IMR-90 (cell line): ENCODE measurements around the gene TMEM14C. TPM values are rescaled to one million over a fixed set of nuclear protein-coding genes. Genes with fewer than 3 reads are reported as not detected.

ENCODE experiments used
- ATAC-seq: fragments of 200-7000 bp; cut with Tn5 transposase; 2 replicates; pipeline ENCODE4 v1.9.1; 2020; ENCODE audit warnings: low read depth, mild to moderate bottlenecking, moderate library complexity
- BruUV-seq: library from RNA; stranded (reverse); fragments of 400-500 nt; replicated peaks from 2 replicates; lab custom pipeline; 2021; lab: Mats Ljungman, UMichigan
- CTCF ChIA-PET: fragments of 300-600 bp; formaldehyde crosslinking; extraction: SDS; loops from one replicate; lab custom pipeline; 2021; ENCODE audit warnings: antibody characterized with exemption; lab: Yijun Ruan, JAX
- POLR2A ChIA-PET: fragments of 300-600 bp; sonication (Branson Sonifier 250); formaldehyde crosslinking; loops from one replicate; lab custom pipeline; 2022; ENCODE audit warnings: antibody characterized with exemption; ENCODE audit not compliant: unreplicated experiment; lab: Charles Lee
- DNase-seq: peaks from one replicate; pipeline ENCODE4 v3.0.0; 2013
- H2AFZ ChIP-seq: replicated peaks from 2 replicates; pipeline ENCODE3; 2013; ENCODE audit warnings: low read length, mild to moderate bottlenecking; ENCODE audit not compliant: poor library complexity
- H2AK5ac ChIP-seq: 2 replicates; pipeline ENCODE4 v1.6.1; 2013; ENCODE audit warnings: low read depth, low read length, inconsistent platforms
- H2AK9ac ChIP-seq: replicated peaks from 2 replicates; pipeline ENCODE3; 2013; ENCODE audit warnings: mild to moderate bottlenecking, low read depth, low read length, moderate library complexity; ENCODE audit not compliant: poor library complexity
- H2BK120ac ChIP-seq: 2 replicates; pipeline ENCODE4 v1.6.1; 2013; ENCODE audit warnings: low read depth, low read length, inconsistent platforms
- H2BK15ac ChIP-seq: 3 replicates; pipeline ENCODE4 v1.6.1; 2013; ENCODE audit warnings: low read depth, low read length, inconsistent platforms
- H2BK20ac ChIP-seq: 2 replicates; pipeline ENCODE4 v1.6.1; 2013; ENCODE audit warnings: low read depth, mild to moderate bottlenecking, inconsistent platforms, low read length, moderate library complexity
- H2BK5ac ChIP-seq: 2 replicates; pipeline ENCODE4 v1.6.1; 2013; ENCODE audit warnings: mild to moderate bottlenecking, low read depth, low read length, inconsistent platforms; ENCODE audit not compliant: poor library complexity, severe bottlenecking
- H3K14ac ChIP-seq: replicated peaks from 2 replicates; pipeline ENCODE4 v1.6.1; 2013; ENCODE audit warnings: low read depth, low read length, inconsistent platforms
- H3K18ac ChIP-seq: 2 replicates; pipeline ENCODE4 v1.6.1; 2013; ENCODE audit warnings: low read depth, low read length, control low read depth
- H3K23ac ChIP-seq: 2 replicates; pipeline ENCODE4 v1.6.1; 2013; ENCODE audit warnings: low read depth, low read length, inconsistent platforms
- H3K27ac ChIP-seq: 2 replicates; pipeline ENCODE4 v1.5.1; 2013; ENCODE audit warnings: mild to moderate bottlenecking, control low read depth, low read length; ENCODE audit not compliant: insufficient read depth
- H3K27me3 ChIP-seq: 2 replicates; pipeline ENCODE4 v1.6.1; 2013; ENCODE audit warnings: low read length; ENCODE audit not compliant: control insufficient read depth, insufficient read depth
- H3K36me3 ChIP-seq: 2 replicates; pipeline ENCODE4 v1.6.1; 2013; ENCODE audit warnings: low read length, mixed read lengths; ENCODE audit not compliant: control insufficient read depth, insufficient read depth
- H3K4ac ChIP-seq: 2 replicates; pipeline ENCODE4 v1.6.1; 2013; ENCODE audit warnings: low read depth, low read length, inconsistent platforms
- H3K4me1 ChIP-seq: 2 replicates; pipeline ENCODE4 v1.6.1; 2013; ENCODE audit warnings: low read length, mixed read lengths; ENCODE audit not compliant: control insufficient read depth, insufficient read depth
- H3K4me2 ChIP-seq: 2 replicates; pipeline ENCODE4 v1.6.1; 2013; ENCODE audit warnings: low read depth, mild to moderate bottlenecking, control low read depth, low read length, moderate library complexity
- H3K4me3 ChIP-seq: 2 replicates; pipeline ENCODE4 v1.5.1; 2013; ENCODE audit warnings: low read depth, mild to moderate bottlenecking, control low read depth, low read length, moderate library complexity; ENCODE audit not compliant: insufficient read depth
- H3K56ac ChIP-seq: 2 replicates; pipeline ENCODE4 v1.6.1; 2013; ENCODE audit warnings: low read length, inconsistent platforms; ENCODE audit not compliant: insufficient read depth; ENCODE audit errors: extremely low read depth
- H3K79me1 ChIP-seq, 2 experiments: 2 replicates each; pipeline ENCODE4 v1.6.1; 2013; ENCODE audit warnings: low read length in 2 of 2, inconsistent platforms in 1 of 2, low read depth in 1 of 2
- H3K9ac ChIP-seq: 2 replicates; pipeline ENCODE4 v1.6.1; 2013; ENCODE audit warnings: low read depth, low read length, control low read depth
- H3K9me1 ChIP-seq: 2 replicates; pipeline ENCODE4 v1.6.1; 2013; ENCODE audit warnings: low read length, inconsistent platforms; ENCODE audit not compliant: insufficient read depth
- H3K9me3 ChIP-seq: 2 replicates; pipeline ENCODE4 v1.6.1; 2013; ENCODE audit warnings: low read length; ENCODE audit not compliant: control insufficient read depth, insufficient read depth
- H4K20me1 ChIP-seq: 2 replicates; pipeline ENCODE4 v1.6.1; 2013; ENCODE audit warnings: low read length, inconsistent platforms; ENCODE audit not compliant: insufficient read depth
- H4K5ac ChIP-seq: 2 replicates; pipeline ENCODE4 v1.6.1; 2013; ENCODE audit warnings: mild to moderate bottlenecking, low read depth, low read length, control low read depth
- H4K8ac ChIP-seq, 2 experiments: 2 replicates each; pipeline ENCODE4 v1.6.1; 2013; ENCODE audit warnings: low read depth in 2 of 2, low read length in 2 of 2, control low read depth in 1 of 2, inconsistent platforms in 1 of 2
- H4K91ac ChIP-seq: 2 replicates; pipeline ENCODE4 v1.6.1; 2013; ENCODE audit warnings: low read depth, low read length, inconsistent platforms; ENCODE audit not compliant: insufficient read depth
- BHLHE40 ChIP-seq: fragments of 150-350 bp; IDR thresholded peaks from 2 replicates; pipeline ENCODE4 v1.6.1; 2016; ENCODE audit warnings: mild to moderate bottlenecking, low read depth, low read length
- CHD1 ChIP-seq: IDR thresholded peaks from 2 replicates; pipeline ENCODE4 v1.6.1; 2012; ENCODE audit warnings: low read depth, low read length, improper control_type of control experiment
- FOS ChIP-seq: fragments of 150-350 bp; IDR thresholded peaks from 2 replicates; pipeline ENCODE4 v1.6.1; 2016; ENCODE audit warnings: low read depth, low read length
- MAFK ChIP-seq: IDR thresholded peaks from 2 replicates; pipeline ENCODE4 v1.6.1; 2012; ENCODE audit warnings: low read depth, low read length, improper control_type of control experiment
- MAZ ChIP-seq: IDR thresholded peaks from 2 replicates; pipeline ENCODE4 v1.6.1; 2012; ENCODE audit warnings: low read depth, mild to moderate bottlenecking, low read length, improper control_type of control experiment, moderate library complexity, borderline replicate concordance
- NFE2L2 ChIP-seq: fragments of 150-350 bp; IDR thresholded peaks from 2 replicates; pipeline ENCODE4 v1.6.1; 2016; ENCODE audit warnings: low read depth, mild to moderate bottlenecking, low read length
- POLR2A ChIP-seq: IDR thresholded peaks from 2 replicates; pipeline ENCODE4 v1.6.1; 2012; ENCODE audit warnings: mild to moderate bottlenecking, low read depth, low read length
- RAD21 ChIP-seq: IDR thresholded peaks from 2 replicates; pipeline ENCODE4 v1.6.1; 2012; ENCODE audit warnings: low read length, improper control_type of control experiment
- RCOR1 ChIP-seq: IDR thresholded peaks from 2 replicates; pipeline ENCODE4 v1.6.1; 2012; ENCODE audit warnings: mild to moderate bottlenecking, low read length, improper control_type of control experiment; ENCODE audit not compliant: insufficient replicate concordance
- RFX5 ChIP-seq: IDR thresholded peaks from 2 replicates; pipeline ENCODE4 v1.8.0; 2012; ENCODE audit warnings: low read depth, mild to moderate bottlenecking, low read length, moderate library complexity
- SMC3 ChIP-seq: fragments of 150-350 bp; IDR thresholded peaks from 2 replicates; pipeline ENCODE4 v1.6.1; 2016; ENCODE audit warnings: low read depth, mild to moderate bottlenecking, antibody characterized with exemption, low read length, moderate library complexity
- WGBS, 2 experiments: methylation state at CpG; one replicate each; pipeline versions ENCODE4 v1.1.5 to v1.1.7; 2013; ENCODE audit warnings: missing lambda C conversion rate in 2 of 2; ENCODE audit not compliant: insufficient read length in 1 of 2; ENCODE audit errors: extremely low coverage in 2 of 2; 5-methylcytosine and 5-hydroxymethylcytosine counted together
- dilution Hi-C: fragments of 300-500 bp; cut with HindIII; formaldehyde crosslinking; loops from one replicate; pipeline ENCODE4 v1.14.3; 2018; ENCODE audit warnings: low sequenced_read_pairs; ENCODE audit not compliant: unreplicated experiment
- in situ Hi-C: fragments of 300-500 bp; cut with MboI; formaldehyde crosslinking; loops from 3 replicates; pipeline ENCODE4 v1.14.3; 2019; ENCODE audit warnings: low sequenced_read_pairs, inconsistent platforms, mixed read lengths
- intact Hi-C: fragments of 100-400 bp; cut with micrococcal nuclease; formaldehyde crosslinking; loops from 2 replicates; pipeline ENCODE4 v1.10.0; 2022
- polyA plus RNA-seq, 3 experiments: library from polyadenylated mRNA; depleted of rRNA; stranded (reverse); fragments of >200 nt; gene quantifications; 2 replicates each; pipeline ENCODE4 v1.2.3, GENCODE V29; 2012; ENCODE audit warnings: low replicate concordance in 1 of 3
- total RNA-seq: library from RNA; depleted of rRNA; stranded (reverse); fragments of >200 nt; gene quantifications from 2 replicates; pipeline ENCODE4 v1.2.3, GENCODE V29; 2012
- TF ChIP-seq, protein P1 (sequence below): fragments of 150-350 bp; IDR thresholded peaks from 2 replicates; pipeline ENCODE4 v1.6.1; 2016; ENCODE audit warnings: low read depth, mild to moderate bottlenecking, low read length, moderate library complexity, borderline replicate concordance
- TF ChIP-seq, protein P2 (sequence below): fragments of 150-350 bp; IDR thresholded peaks from 2 replicates; pipeline ENCODE4 v1.6.1; 2017; ENCODE audit warnings: mild to moderate bottlenecking, antibody characterized with exemption, low read length, low read depth
- TF ChIP-seq, protein P3 (sequence below): conservative IDR thresholded peaks from 2 replicates; pipeline ENCODE4 v1.5.1; 2012; ENCODE audit warnings: mild to moderate bottlenecking, low read depth, low read length, improper control_type of control experiment

The TMEM14C gene
- total and polyA plus RNA-seq, 2 of the 4 experiments (the other 2 are of a cell fraction), result 129 to 175 TPM

DNA sequence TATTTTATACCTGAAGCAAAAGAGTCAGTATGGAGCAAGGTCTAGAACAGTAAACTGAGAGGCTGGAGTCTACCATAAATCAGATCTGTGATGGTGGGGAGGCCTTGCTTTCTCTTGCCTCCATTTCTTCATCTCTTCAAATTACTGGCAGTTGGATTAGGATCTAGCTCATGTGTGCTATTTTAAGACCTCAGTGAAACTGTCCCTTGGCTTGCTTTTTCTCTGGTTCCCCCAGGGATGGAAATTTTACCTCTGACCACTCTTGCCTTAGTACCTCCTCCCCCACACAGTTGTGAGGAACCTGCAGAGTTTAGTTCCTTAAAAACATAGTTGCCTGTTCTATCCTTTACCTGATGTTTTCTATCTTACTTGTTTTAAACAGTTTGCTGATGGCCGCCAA lies 33.2 kb downstream of the TMEM14C start:
- CTCF ChIA-PET, result no interaction called here
- Histone ChIP-seq H3K9ac (no peak overlapping the region), H4K91ac (no peak overlapping the region), H3K4me3 (no peak overlapping the region), H3K14ac (no peak overlapping the region), H2BK15ac (no peak overlapping the region), H2BK5ac (no peak overlapping the region), H3K79me1 (peaks cover 31 to 67% of the 10 kb centered on the region in 2 experiments), H3K4me2 (no peak overlapping the region), H2BK120ac (no peak overlapping the region), H2BK20ac (no peak overlapping the region), H3K4me1 (peaks cover 2% of the 10 kb centered on the region), H3K9me3 (no peaks in the 10 kb centered on the region), H3K27me3 (no peaks in the 10 kb centered on the region), H2AFZ (no peak overlapping the region), H4K20me1 (no peaks in the 10 kb centered on the region), H3K4ac (no peak overlapping the region), H3K9me1 (peaks cover 9% of the 10 kb centered on the region; the same call in 1 of the 2 replicates), H3K36me3 (peaks cover 33% of the 10 kb centered on the region), H4K5ac (no peak overlapping the region), H3K27ac (no peak overlapping the region), H2AK9ac (no peak overlapping the region), H3K56ac (no peak overlapping the region), H3K18ac (no peak overlapping the region), H2AK5ac (no peak overlapping the region), H3K23ac (no peak overlapping the region), H4K8ac (no peak overlapping the region)
- POLR2A ChIA-PET, result no interaction called here
- TF ChIP-seq CHD1 (no peak), POLR2A (no peak), MAZ (no peak), SMC3 (no peak), RAD21 (no peak), RCOR1 (no peak), RFX5 (no peak), NFE2L2 (no peak), MAFK (no peak), FOS (no peak), BHLHE40 (no peak)
- TF ChIP-seq, protein P1, sequence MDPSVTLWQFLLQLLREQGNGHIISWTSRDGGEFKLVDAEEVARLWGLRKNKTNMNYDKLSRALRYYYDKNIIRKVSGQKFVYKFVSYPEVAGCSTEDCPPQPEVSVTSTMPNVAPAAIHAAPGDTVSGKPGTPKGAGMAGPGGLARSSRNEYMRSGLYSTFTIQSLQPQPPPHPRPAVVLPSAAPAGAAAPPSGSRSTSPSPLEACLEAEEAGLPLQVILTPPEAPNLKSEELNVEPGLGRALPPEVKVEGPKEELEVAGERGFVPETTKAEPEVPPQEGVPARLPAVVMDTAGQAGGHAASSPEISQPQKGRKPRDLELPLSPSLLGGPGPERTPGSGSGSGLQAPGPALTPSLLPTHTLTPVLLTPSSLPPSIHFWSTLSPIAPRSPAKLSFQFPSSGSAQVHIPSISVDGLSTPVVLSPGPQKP, result no peak
- TF ChIP-seq, protein P2, sequence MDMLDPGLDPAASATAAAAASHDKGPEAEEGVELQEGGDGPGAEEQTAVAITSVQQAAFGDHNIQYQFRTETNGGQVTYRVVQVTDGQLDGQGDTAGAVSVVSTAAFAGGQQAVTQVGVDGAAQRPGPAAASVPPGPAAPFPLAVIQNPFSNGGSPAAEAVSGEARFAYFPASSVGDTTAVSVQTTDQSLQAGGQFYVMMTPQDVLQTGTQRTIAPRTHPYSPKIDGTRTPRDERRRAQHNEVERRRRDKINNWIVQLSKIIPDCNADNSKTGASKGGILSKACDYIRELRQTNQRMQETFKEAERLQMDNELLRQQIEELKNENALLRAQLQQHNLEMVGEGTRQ, result no peak
- TF ChIP-seq, protein P3, sequence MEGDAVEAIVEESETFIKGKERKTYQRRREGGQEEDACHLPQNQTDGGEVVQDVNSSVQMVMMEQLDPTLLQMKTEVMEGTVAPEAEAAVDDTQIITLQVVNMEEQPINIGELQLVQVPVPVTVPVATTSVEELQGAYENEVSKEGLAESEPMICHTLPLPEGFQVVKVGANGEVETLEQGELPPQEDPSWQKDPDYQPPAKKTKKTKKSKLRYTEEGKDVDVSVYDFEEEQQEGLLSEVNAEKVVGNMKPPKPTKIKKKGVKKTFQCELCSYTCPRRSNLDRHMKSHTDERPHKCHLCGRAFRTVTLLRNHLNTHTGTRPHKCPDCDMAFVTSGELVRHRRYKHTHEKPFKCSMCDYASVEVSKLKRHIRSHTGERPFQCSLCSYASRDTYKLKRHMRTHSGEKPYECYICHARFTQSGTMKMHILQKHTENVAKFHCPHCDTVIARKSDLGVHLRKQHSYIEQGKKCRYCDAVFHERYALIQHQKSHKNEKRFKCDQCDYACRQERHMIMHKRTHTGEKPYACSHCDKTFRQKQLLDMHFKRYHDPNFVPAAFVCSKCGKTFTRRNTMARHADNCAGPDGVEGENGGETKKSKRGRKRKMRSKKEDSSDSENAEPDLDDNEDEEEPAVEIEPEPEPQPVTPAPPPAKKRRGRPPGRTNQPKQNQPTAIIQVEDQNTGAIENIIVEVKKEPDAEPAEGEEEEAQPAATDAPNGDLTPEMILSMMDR, result no peak
- in situ Hi-C loops, result no loop called here
- ATAC-seq (no peak), DNase-seq (no peak)
- dilution Hi-C loops, result no loop called here
- intact Hi-C loops, result no loop called here
- no CpG with 5 or more reads among the region's 1 CpG for WGBS, 2 experiments
- no TSS peak for BruUV-seq
